Vagina (tissue), 2 donors: ENCODE measurements around the gene ATPAF2. TPM values are rescaled to one million over a fixed set of nuclear protein-coding genes. Genes with fewer than 3 reads are reported as not detected.

Source experiments
- DNase-seq, 2 donors: peaks; one replicate each; pipeline ENCODE4 v3.0.0-alpha.2; 2017; ENCODE audit errors: extremely low spot score in 2 of 2
- H3K27ac ChIP-seq: fragments of 200-600 bp; sonication (generic); one replicate; pipeline ENCODE4 v1.5.1; 2019
- H3K27me3 ChIP-seq: fragments of 200-600 bp; sonication (generic); one replicate; pipeline ENCODE4 v1.5.1; 2019
- H3K36me3 ChIP-seq, 2 donors: fragments of 200-600 bp; sonication (generic); one replicate each; pipeline ENCODE4 v1.5.1; 2017 to 2019
- H3K4me1 ChIP-seq: fragments of 200-600 bp; sonication (generic); one replicate; pipeline ENCODE4 v1.5.1; 2019
- H3K4me3 ChIP-seq, 2 donors: fragments of 200-600 bp; sonication (generic); 1 replicate in 1 of 2; 2 replicates in 1 of 2; pipeline ENCODE4 v1.5.1; 2016 to 2019
- H3K9me3 ChIP-seq: fragments of 200-600 bp; sonication (generic); one replicate; pipeline ENCODE4 v1.5.1; 2019
- POLR2A ChIP-seq, 2 donors: fragments of 450-650 bp; IDR thresholded peaks; one replicate each; pipeline ENCODE4 v1.6.1; 2017; ENCODE audit warnings: antibody characterized with exemption in 2 of 2, mild to moderate bottlenecking in 2 of 2, moderate library complexity in 2 of 2
- POLR2AphosphoS5 ChIP-seq, 2 donors: sonication (generic); formaldehyde crosslinking; IDR thresholded peaks; one replicate each; pipeline ENCODE4 v1.9.0; 2017; ENCODE audit warnings: antibody characterized with exemption in 2 of 2, mild to moderate bottlenecking in 2 of 2, low read depth in 1 of 2; ENCODE audit not compliant: insufficient read depth in 1 of 2
- intact Hi-C: fragments of 100-400 bp; cut with DNase I; formaldehyde crosslinking; loops from one replicate; pipeline ENCODE4 v1.15.1; 2023
- total RNA-seq: library from RNA; depleted of rRNA; stranded (reverse); fragments of >200 nt; gene quantifications from one replicate; pipeline ENCODE4 v1.2.3, GENCODE V29; 2016
- TF ChIP-seq, protein P1 (sequence below), 3 experiments: fragments of 450-650 bp in 2 of 3; fragments of 200-600 bp in 1 of 3; sonication (generic) in 1 of 3; IDR thresholded peaks; one replicate each; pipeline ENCODE4 v1.5.1; 2017 to 2019; ENCODE audit warnings: antibody characterized with exemption in 3 of 3, mild to moderate bottlenecking in 2 of 3, moderate library complexity in 2 of 3

ATPAF2 gene
- total RNA-seq, 1 donor from 2014 or later = 15.5 TPM

DNA sequence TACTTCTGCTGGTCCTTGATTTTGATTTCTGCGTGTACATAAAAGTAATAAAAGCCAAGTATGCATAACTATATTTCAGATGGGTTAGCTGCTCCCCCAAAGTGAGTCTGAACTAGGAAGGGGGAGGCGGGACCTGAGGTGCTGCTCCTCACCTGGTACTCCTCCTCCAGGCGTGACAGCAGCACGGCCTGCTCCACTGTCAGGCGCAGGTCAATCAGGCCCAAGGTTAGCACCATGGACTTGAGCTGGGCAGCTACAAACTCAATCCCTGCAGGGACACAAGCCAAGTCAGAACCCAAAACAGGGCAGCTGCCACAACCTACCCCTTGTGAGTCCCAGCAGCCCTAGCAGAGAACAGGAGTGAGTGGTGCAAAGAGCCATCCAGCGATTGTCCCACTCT lies 18.0 kb downstream of the ATPAF2 start:
- no peak for DNase-seq
- TF ChIP-seq POLR2AphosphoS5 (IDR thresholded peaks at IDR 0.05; ENCODE audit: insufficient read depth in 1 of 2, low read depth in 1 of 2) (no peak), POLR2A (IDR thresholded peaks at IDR 0.05) (no peak)
- TF ChIP-seq, protein P1, sequence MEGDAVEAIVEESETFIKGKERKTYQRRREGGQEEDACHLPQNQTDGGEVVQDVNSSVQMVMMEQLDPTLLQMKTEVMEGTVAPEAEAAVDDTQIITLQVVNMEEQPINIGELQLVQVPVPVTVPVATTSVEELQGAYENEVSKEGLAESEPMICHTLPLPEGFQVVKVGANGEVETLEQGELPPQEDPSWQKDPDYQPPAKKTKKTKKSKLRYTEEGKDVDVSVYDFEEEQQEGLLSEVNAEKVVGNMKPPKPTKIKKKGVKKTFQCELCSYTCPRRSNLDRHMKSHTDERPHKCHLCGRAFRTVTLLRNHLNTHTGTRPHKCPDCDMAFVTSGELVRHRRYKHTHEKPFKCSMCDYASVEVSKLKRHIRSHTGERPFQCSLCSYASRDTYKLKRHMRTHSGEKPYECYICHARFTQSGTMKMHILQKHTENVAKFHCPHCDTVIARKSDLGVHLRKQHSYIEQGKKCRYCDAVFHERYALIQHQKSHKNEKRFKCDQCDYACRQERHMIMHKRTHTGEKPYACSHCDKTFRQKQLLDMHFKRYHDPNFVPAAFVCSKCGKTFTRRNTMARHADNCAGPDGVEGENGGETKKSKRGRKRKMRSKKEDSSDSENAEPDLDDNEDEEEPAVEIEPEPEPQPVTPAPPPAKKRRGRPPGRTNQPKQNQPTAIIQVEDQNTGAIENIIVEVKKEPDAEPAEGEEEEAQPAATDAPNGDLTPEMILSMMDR (IDR thresholded peaks at IDR 0.05) = no peak
- Histone ChIP-seq H3K27ac (no peak overlapping the region), H3K4me1 (no peaks in the 10 kb centered on the region), H3K9me3 (no peaks in the 10 kb centered on the region), H3K4me3 (no peak overlapping the region), H3K27me3 (no peaks in the 10 kb centered on the region), H3K36me3 (peaks cover 0 to 15% of the 10 kb centered on the region in 2 donors)
- intact Hi-C loops = no loop called here

DNA sequence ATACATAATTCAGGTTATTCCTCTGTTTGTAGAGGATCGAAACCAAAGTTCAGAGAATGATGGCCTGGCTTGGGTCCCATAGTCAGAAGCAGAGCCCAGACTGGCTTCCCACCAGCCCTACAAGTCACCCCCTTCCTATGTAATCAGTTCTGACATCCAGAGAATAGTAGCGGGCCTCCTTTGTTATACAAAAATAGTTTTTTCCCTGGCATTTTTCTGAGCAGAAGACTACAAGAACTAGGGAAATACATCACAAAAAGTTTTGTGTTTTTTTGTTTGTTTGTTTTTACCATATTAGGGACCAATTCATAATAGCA lies 19.2 kb downstream of the ATPAF2 start:
- H3K4me3 ChIP-seq = no peak overlapping the region
- H3K9me3 ChIP-seq = no peaks in the 10 kb centered on the region
- no peaks in the 10 kb centered on the region for H3K4me1 ChIP-seq
- H3K36me3 ChIP-seq = peaks cover 0 to 20% of the 10 kb centered on the region in 2 donors
- intact Hi-C loops = no loop called here
- H3K27ac ChIP-seq = no peak overlapping the region
- no peaks in the 10 kb centered on the region for H3K27me3 ChIP-seq
- DNase-seq = no peak
- TF ChIP-seq POLR2AphosphoS5 (IDR thresholded peaks at IDR 0.05; ENCODE audit: insufficient read depth in 1 of 2, low read depth in 1 of 2) = no peak
- TF ChIP-seq, protein P1 (IDR thresholded peaks at IDR 0.05) = no peak
- TF ChIP-seq POLR2A (IDR thresholded peaks at IDR 0.05) = no peak

DNA sequence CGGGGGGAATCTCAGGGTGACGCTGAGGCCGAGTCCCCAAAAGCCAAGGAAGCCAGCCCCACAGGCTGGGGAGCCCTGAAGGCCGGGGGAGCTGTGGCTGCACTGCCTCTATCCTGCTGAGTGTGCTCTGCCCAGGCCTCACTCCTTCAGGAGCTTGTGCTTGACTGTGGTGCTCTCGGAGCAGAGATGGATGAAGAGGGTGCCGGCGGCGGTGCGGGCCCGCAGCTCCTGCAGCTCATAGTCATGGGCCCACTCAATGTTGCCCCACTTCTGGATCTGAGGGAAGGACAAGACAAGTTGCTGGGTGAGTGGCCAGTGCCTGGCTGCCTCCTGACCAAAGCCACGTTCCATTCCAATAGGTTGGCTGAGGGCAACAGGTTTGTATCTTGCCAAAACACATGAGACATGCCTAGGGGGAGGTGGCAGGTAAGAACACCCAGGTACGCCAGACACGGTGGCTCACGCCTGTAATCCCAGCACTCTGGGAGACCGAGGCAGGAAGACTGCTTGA lies 20.5 kb downstream of the ATPAF2 start:
- Histone ChIP-seq H3K27ac (no peak overlapping the region), H3K27me3 (no peaks in the 10 kb centered on the region), H3K36me3 (peaks cover 0 to 20% of the 10 kb centered on the region in 2 donors), H3K9me3 (no peaks in the 10 kb centered on the region), H3K4me3 (no peak overlapping the region), H3K4me1 (no peaks in the 10 kb centered on the region)
- DNase-seq = no peak
- intact Hi-C loops = no loop called here
- TF ChIP-seq POLR2A (IDR thresholded peaks at IDR 0.05) (no peak), POLR2AphosphoS5 (IDR thresholded peaks at IDR 0.05; ENCODE audit: insufficient read depth in 1 of 2, low read depth in 1 of 2) (no peak)
- TF ChIP-seq, protein P1 (IDR thresholded peaks at IDR 0.05) = no peak

DNA sequence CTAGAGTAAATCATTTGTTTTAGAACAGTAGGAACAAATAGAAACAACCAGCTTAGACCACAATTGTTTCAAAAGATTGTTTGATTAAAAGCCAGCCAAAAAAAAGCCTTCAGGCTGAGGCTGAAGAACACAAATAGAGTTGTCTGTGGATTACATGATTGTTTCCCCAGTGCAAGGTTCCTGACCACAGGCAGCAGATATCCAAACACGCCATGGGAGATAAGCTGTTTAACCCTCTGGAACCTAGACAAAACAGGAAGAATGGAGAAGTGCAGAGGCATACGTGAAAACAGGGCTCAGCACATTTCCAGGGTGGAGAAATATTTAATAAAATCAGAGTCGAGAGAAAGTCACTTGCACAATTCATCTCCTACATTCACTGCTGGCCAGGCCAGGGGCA lies 21.0 kb downstream of the ATPAF2 start:
- no peaks in the 10 kb centered on the region for H3K4me1 ChIP-seq
- no peaks in the 10 kb centered on the region for H3K27me3 ChIP-seq
- TF ChIP-seq, protein P1 (IDR thresholded peaks at IDR 0.05) = no peak
- TF ChIP-seq POLR2A (IDR thresholded peaks at IDR 0.05) = no peak
- TF ChIP-seq POLR2AphosphoS5 (IDR thresholded peaks at IDR 0.05; ENCODE audit: insufficient read depth in 1 of 2, low read depth in 1 of 2) = no peak
- DNase-seq = no peak
- H3K4me3 ChIP-seq = no peak overlapping the region
- intact Hi-C loops = no loop called here
- H3K27ac ChIP-seq = no peak overlapping the region
- no peaks in the 10 kb centered on the region for H3K9me3 ChIP-seq
- H3K36me3 ChIP-seq = peaks cover 0 to 20% of the 10 kb centered on the region in 2 donors

DNA sequence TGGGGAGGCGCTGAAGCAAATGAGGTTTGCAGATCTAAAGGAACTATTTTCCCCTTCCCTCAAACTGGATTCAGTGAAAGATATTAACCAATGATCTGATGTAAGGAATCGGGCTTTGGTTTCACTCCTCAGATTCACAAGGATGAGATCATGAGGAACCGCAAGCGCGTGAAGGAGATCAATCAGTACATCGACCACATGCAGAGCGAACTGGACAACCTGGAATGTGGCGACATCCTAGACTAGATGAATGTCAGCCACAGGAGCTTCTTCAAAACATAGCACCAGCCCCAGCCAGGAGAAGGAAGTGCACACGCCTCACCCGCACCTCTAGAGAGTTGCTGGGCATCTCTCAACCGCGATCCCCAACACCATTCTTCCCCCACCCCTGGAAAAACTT lies 22.5 kb downstream of the ATPAF2 start:
- H3K4me3 ChIP-seq = no peak overlapping the region
- no peaks in the 10 kb centered on the region for H3K9me3 ChIP-seq
- intact Hi-C loops = no loop called here
- TF ChIP-seq POLR2AphosphoS5 (IDR thresholded peaks at IDR 0.05; ENCODE audit: insufficient read depth in 1 of 2, low read depth in 1 of 2) (no peak), POLR2A (IDR thresholded peaks at IDR 0.05) (no peak)
- TF ChIP-seq, protein P1 (IDR thresholded peaks at IDR 0.05) = no peak
- DNase-seq = no peak
- no peaks in the 10 kb centered on the region for H3K4me1 ChIP-seq
- H3K27me3 ChIP-seq = no peaks in the 10 kb centered on the region
- no peak overlapping the region for H3K27ac ChIP-seq
- peaks cover 0 to 16% of the 10 kb centered on the region in 2 donors for H3K36me3 ChIP-seq
